Liver (tissue), 9 donors: ENCODE measurements around the gene PLEKHM2. TPM values are rescaled to one million over a fixed set of nuclear protein-coding genes. Genes with fewer than 3 reads are reported as not detected.

Experiments
- DNase-seq: peaks from one replicate; pipeline ENCODE4 v3.0.0-alpha.2; 2017; ENCODE audit warnings: low spot score
- H3K27ac ChIP-seq, 2 donors: one replicate each; pipeline ENCODE4 v1.7.0; 2013; ENCODE audit warnings: inconsistent platforms in 2 of 2, low read length in 2 of 2, control low read depth in 1 of 2, low read depth in 1 of 2, mild to moderate bottlenecking in 1 of 2
- H3K27me3 ChIP-seq, 4 donors: one replicate each; pipeline versions ENCODE4 v1.6.1 to v1.7.0; 2013; ENCODE audit warnings: low read length in 3 of 4, inconsistent platforms in 1 of 4, mild to moderate bottlenecking in 1 of 4, moderate library complexity in 1 of 4; ENCODE audit not compliant: control insufficient read depth in 4 of 4, insufficient read depth in 4 of 4
- H3K36me3 ChIP-seq, 4 donors: one replicate each; pipeline versions ENCODE4 v1.6.1 to v1.7.0; 2013; ENCODE audit warnings: low read length in 3 of 4, mild to moderate bottlenecking in 3 of 4, low read depth in 1 of 4, moderate library complexity in 1 of 4; ENCODE audit not compliant: control insufficient read depth in 4 of 4, insufficient read depth in 3 of 4
- H3K4me1 ChIP-seq, 4 donors: one replicate each; pipeline versions ENCODE4 v1.6.1 to v1.7.0; 2013; ENCODE audit warnings: low read length in 3 of 4, mild to moderate bottlenecking in 3 of 4, moderate library complexity in 1 of 4; ENCODE audit not compliant: control insufficient read depth in 4 of 4, insufficient read depth in 4 of 4
- H3K4me3 ChIP-seq, 3 donors: one replicate each; pipeline versions ENCODE4 v1.6.1 to v1.7.0; 2013; ENCODE audit warnings: low read length in 3 of 3, control low read depth in 1 of 3, low read depth in 1 of 3, mild to moderate bottlenecking in 1 of 3
- H3K9ac ChIP-seq, 2 donors: one replicate each; pipeline ENCODE4 v1.7.0; 2013; ENCODE audit warnings: low read length in 2 of 2, mild to moderate bottlenecking in 2 of 2, moderate library complexity in 2 of 2, control low read depth in 1 of 2, low read depth in 1 of 2
- H3K9me3 ChIP-seq, 4 donors: one replicate each; pipeline versions ENCODE4 v1.6.1 to v1.7.0; 2013; ENCODE audit warnings: low read length in 3 of 4; ENCODE audit not compliant: control insufficient read depth in 4 of 4
- EGR1 ChIP-seq, 2 donors: IDR thresholded peaks; 2 replicates each; pipeline ENCODE4 v1.6.1; 2016 to 2018; ENCODE audit warnings: antibody characterized with exemption in 2 of 2, low read depth in 2 of 2
- FOXA1 ChIP-seq: IDR thresholded peaks from 2 replicates; pipeline ENCODE4 v1.6.1; 2016; ENCODE audit warnings: antibody characterized with exemption
- FOXA2 ChIP-seq: IDR thresholded peaks from 2 replicates; pipeline ENCODE4 v1.6.1; 2016; ENCODE audit warnings: antibody characterized with exemption
- GABPA ChIP-seq, 2 donors: IDR thresholded peaks in 1 of 2; conservative IDR thresholded peaks in 1 of 2; 2 replicates each; pipeline ENCODE4 v1.6.1; 2016; ENCODE audit warnings: antibody characterized with exemption in 2 of 2, mild to moderate bottlenecking in 1 of 2, moderate library complexity in 1 of 2
- HNF4A ChIP-seq, 2 donors: conservative IDR thresholded peaks; 2 replicates each; pipeline ENCODE4 v1.6.1; 2016; ENCODE audit warnings: antibody characterized with exemption in 2 of 2, mild to moderate bottlenecking in 2 of 2
- HNF4G ChIP-seq: IDR thresholded peaks from 2 replicates; pipeline ENCODE4 v1.6.1; 2016; ENCODE audit warnings: antibody characterized with exemption
- JUND ChIP-seq, 2 donors: IDR thresholded peaks; 2 replicates each; pipeline ENCODE4 v1.6.1; 2016; ENCODE audit warnings: antibody characterized with exemption in 2 of 2
- NR2F2 ChIP-seq: IDR thresholded peaks from 2 replicates; pipeline ENCODE4 v1.6.1; 2016; ENCODE audit warnings: antibody characterized with exemption
- RAD21 ChIP-seq, 2 donors: IDR thresholded peaks; 2 replicates each; pipeline ENCODE4 v1.6.1; 2016; ENCODE audit warnings: antibody characterized with exemption in 2 of 2, mild to moderate bottlenecking in 2 of 2
- RXRA ChIP-seq, 2 donors: IDR thresholded peaks; 2 replicates each; pipeline ENCODE4 v1.6.1; 2017 to 2018; ENCODE audit warnings: antibody characterized with exemption in 2 of 2, mild to moderate bottlenecking in 1 of 2
- YY1 ChIP-seq: IDR thresholded peaks from 2 replicates; pipeline ENCODE4 v1.6.1; 2016; ENCODE audit warnings: antibody characterized with exemption, mild to moderate bottlenecking
- WGBS: extraction: QIAGEN DNeasy Blood & Tissue Kit; methylation state at CpG from one replicate; pipeline ENCODE4 v1.1.7; 2013; 5-methylcytosine and 5-hydroxymethylcytosine counted together
- polyA plus RNA-seq, 2 donors: library from polyadenylated mRNA; stranded (reverse) in 1 of 2; unstranded in 1 of 2; fragments of 200-250 nt in 1 of 2; fragments of >200 nt in 1 of 2; fragmentation: Nextera tagmentation in 1 of 2; extraction: Ambion mirVana in 1 of 2; gene quantifications; one replicate each; pipeline versions ENCODE4 v1.2.1 to v1.2.3, GENCODE V29; 2013 to 2015
- total RNA-seq, 2 donors: library from RNA; depleted of rRNA; stranded (reverse); fragments of >200 nt; gene quantifications; one replicate each; pipeline ENCODE4 v1.2.3, GENCODE V29; 2014
- TF ChIP-seq, protein P1 (sequence below): fragments of 150-350 bp; IDR thresholded peaks from 2 replicates; pipeline ENCODE4 v1.5.1; 2017; ENCODE audit warnings: improper control_type of control experiment, low read depth, low read length; ENCODE audit not compliant: missing input control
- TF ChIP-seq, protein P2 (sequence below): IDR thresholded peaks from 2 replicates; pipeline ENCODE4 v1.6.1; 2016; ENCODE audit warnings: antibody characterized with exemption
- TF ChIP-seq, protein P3 (sequence below): IDR thresholded peaks from 2 replicates; pipeline ENCODE4 v1.6.1; 2016; ENCODE audit warnings: antibody characterized with exemption
- TF ChIP-seq, protein P4 (sequence below): IDR thresholded peaks from 2 replicates; pipeline ENCODE4 v1.6.1; 2016; ENCODE audit warnings: antibody characterized with exemption
- TF ChIP-seq, protein P5 (sequence below): IDR thresholded peaks from 2 replicates; pipeline ENCODE4 v1.6.1; 2016; ENCODE audit warnings: antibody characterized with exemption, mild to moderate bottlenecking
- donor health status: healthy.
- donor health status: healthy.
- donor health status: healthy.
- donor health status: healthy.
- donor health status: healthy.

Gene PLEKHM2
- total and polyA plus RNA-seq, 4 donors: 4.1 to 22.6 (median 17.0) TPM

DNA sequence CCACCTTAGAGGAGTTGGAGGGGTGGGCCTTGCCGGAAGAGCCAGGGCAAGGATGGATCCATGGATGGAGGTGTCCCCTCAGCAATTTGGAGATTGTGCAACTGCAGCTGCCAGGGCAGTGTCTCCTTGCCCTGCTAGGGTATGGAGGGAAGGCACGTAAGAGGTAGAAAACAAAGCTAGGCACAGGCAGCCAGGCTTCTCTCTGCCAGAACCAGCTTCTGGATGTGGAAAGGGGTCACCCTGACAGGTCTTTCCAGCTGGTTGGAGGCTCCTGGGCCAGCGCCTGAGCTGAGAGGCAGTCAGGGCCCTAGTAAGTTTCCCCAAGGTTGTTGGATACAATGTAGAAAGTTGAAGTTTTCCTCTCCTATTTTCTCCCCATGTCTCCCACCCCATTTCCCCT is 36.7 kb downstream of the PLEKHM2 start:
- Histone ChIP-seq H3K27ac (no peak overlapping the region), H3K4me1 (peaks cover 0 to 16% (median 10%) of the 10 kb centered on the region in 4 donors), H3K36me3 (peaks cover 0 to 29% (median 9%) of the 10 kb centered on the region in 4 donors), H3K27me3 (no peaks in the 10 kb centered on the region), H3K9me3 (no peaks in the 10 kb centered on the region), H3K4me3 (no peak overlapping the region), H3K9ac (no peak overlapping the region)
- no peak for TF ChIP-seq JUND (IDR thresholded peaks at IDR 0.05)
- TF ChIP-seq GABPA (IDR thresholded peaks at IDR 0.05 in 1 of 2, conservative IDR thresholded peaks at IDR 0.05 in 1 of 2): no peak
- TF ChIP-seq HNF4G: no peak
- TF ChIP-seq EGR1 (IDR thresholded peaks at IDR 0.05; ENCODE audit: low read depth in 2 of 2): no peak
- no peak for TF ChIP-seq RXRA (IDR thresholded peaks at IDR 0.05)
- TF ChIP-seq HNF4A (conservative IDR thresholded peaks at IDR 0.05): no peak
- no peak for TF ChIP-seq YY1
- TF ChIP-seq NR2F2: no peak
- TF ChIP-seq, protein P1, sequence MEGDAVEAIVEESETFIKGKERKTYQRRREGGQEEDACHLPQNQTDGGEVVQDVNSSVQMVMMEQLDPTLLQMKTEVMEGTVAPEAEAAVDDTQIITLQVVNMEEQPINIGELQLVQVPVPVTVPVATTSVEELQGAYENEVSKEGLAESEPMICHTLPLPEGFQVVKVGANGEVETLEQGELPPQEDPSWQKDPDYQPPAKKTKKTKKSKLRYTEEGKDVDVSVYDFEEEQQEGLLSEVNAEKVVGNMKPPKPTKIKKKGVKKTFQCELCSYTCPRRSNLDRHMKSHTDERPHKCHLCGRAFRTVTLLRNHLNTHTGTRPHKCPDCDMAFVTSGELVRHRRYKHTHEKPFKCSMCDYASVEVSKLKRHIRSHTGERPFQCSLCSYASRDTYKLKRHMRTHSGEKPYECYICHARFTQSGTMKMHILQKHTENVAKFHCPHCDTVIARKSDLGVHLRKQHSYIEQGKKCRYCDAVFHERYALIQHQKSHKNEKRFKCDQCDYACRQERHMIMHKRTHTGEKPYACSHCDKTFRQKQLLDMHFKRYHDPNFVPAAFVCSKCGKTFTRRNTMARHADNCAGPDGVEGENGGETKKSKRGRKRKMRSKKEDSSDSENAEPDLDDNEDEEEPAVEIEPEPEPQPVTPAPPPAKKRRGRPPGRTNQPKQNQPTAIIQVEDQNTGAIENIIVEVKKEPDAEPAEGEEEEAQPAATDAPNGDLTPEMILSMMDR: no peak
- TF ChIP-seq RAD21 (IDR thresholded peaks at IDR 0.05): no peak
- TF ChIP-seq, protein P2, sequence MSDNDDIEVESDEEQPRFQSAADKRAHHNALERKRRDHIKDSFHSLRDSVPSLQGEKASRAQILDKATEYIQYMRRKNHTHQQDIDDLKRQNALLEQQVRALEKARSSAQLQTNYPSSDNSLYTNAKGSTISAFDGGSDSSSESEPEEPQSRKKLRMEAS: no peak
- no peak for DNase-seq
- 96% methylated on average over 3 of the region's 3 CpGs for WGBS

DNA sequence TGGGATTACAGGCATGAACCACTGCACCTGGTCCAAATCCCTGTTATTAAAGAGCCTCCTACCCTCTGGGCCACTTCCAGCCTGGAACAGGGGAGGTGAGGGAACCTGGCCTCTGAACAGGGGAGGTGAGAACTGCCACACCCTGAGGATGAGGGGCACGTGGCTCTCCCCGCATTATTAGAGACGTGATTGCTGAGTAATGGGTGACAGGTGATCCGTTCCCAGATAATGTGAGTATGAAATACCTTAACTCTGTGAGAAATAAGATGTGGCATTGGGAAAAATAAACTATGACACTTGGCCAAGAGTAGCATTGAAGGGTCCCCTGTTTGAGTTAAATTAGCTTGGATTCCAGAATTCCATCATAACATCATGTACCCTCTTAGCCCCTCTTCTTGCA is 38.3 kb downstream of the PLEKHM2 start:
- Histone ChIP-seq H3K36me3 (peaks cover 4 to 34% (median 16%) of the 10 kb centered on the region in 4 donors), H3K4me3 (no peak overlapping the region)

More for the DNA sequence above, 38.3 kb downstream of the PLEKHM2 start:
- 96% methylated on average over 4 of the region's 4 CpGs for WGBS
- Histone ChIP-seq H3K9me3 (no peaks in the 10 kb centered on the region), H3K27ac (no peak overlapping the region), H3K9ac (no peak overlapping the region), H3K27me3 (no peaks in the 10 kb centered on the region), H3K4me1 (peaks cover 0 to 16% (median 12%) of the 10 kb centered on the region in 4 donors)
- TF ChIP-seq FOXA1: no peak
- TF ChIP-seq, protein P3, sequence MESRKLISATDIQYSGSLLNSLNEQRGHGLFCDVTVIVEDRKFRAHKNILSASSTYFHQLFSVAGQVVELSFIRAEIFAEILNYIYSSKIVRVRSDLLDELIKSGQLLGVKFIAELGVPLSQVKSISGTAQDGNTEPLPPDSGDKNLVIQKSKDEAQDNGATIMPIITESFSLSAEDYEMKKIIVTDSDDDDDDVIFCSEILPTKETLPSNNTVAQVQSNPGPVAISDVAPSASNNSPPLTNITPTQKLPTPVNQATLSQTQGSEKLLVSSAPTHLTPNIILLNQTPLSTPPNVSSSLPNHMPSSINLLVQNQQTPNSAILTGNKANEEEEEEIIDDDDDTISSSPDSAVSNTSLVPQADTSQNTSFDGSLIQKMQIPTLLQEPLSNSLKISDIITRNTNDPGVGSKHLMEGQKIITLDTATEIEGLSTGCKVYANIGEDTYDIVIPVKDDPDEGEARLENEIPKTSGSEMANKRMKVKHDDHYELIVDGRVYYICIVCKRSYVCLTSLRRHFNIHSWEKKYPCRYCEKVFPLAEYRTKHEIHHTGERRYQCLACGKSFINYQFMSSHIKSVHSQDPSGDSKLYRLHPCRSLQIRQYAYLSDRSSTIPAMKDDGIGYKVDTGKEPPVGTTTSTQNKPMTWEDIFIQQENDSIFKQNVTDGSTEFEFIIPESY: no peak
- TF ChIP-seq EGR1 (IDR thresholded peaks at IDR 0.05; ENCODE audit: low read depth in 2 of 2): no peak
- TF ChIP-seq FOXA2: no peak
- no peak for TF ChIP-seq YY1
- no peak for TF ChIP-seq RXRA (IDR thresholded peaks at IDR 0.05)
- no peak for TF ChIP-seq HNF4G
- TF ChIP-seq, protein P4, sequence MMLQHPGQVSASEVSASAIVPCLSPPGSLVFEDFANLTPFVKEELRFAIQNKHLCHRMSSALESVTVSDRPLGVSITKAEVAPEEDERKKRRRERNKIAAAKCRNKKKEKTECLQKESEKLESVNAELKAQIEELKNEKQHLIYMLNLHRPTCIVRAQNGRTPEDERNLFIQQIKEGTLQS: no peak
- TF ChIP-seq, protein P5, sequence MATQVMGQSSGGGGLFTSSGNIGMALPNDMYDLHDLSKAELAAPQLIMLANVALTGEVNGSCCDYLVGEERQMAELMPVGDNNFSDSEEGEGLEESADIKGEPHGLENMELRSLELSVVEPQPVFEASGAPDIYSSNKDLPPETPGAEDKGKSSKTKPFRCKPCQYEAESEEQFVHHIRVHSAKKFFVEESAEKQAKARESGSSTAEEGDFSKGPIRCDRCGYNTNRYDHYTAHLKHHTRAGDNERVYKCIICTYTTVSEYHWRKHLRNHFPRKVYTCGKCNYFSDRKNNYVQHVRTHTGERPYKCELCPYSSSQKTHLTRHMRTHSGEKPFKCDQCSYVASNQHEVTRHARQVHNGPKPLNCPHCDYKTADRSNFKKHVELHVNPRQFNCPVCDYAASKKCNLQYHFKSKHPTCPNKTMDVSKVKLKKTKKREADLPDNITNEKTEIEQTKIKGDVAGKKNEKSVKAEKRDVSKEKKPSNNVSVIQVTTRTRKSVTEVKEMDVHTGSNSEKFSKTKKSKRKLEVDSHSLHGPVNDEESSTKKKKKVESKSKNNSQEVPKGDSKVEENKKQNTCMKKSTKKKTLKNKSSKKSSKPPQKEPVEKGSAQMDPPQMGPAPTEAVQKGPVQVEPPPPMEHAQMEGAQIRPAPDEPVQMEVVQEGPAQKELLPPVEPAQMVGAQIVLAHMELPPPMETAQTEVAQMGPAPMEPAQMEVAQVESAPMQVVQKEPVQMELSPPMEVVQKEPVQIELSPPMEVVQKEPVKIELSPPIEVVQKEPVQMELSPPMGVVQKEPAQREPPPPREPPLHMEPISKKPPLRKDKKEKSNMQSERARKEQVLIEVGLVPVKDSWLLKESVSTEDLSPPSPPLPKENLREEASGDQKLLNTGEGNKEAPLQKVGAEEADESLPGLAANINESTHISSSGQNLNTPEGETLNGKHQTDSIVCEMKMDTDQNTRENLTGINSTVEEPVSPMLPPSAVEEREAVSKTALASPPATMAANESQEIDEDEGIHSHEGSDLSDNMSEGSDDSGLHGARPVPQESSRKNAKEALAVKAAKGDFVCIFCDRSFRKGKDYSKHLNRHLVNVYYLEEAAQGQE: no peak
- no peak for DNase-seq
